HCT116 (cell line): ENCODE measurements around the gene TTC27. TPM values are rescaled to one million over a fixed set of nuclear protein-coding genes. Genes with fewer than 3 reads are reported as not detected.

ENCODE experiments used
- ATAC-seq: fragments of 200-7000 bp; cut with Tn5 transposase; 2 replicates; pipeline ENCODE4 v1.9.1; 2020; ENCODE audit warnings: mild to moderate bottlenecking, moderate library complexity
- BruUV-seq: library from RNA; stranded (reverse); fragments of 400-500 nt; replicated peaks from 2 replicates; lab custom pipeline; 2021; lab: Mats Ljungman, UMichigan
- CTCF ChIA-PET: fragments of 300-600 bp; sonication (Branson Sonifier 250); formaldehyde crosslinking; loops from one replicate; lab custom pipeline; 2021; ENCODE audit warnings: antibody characterized with exemption; lab: Charles Lee
- POLR2A ChIA-PET: fragments of 300-600, 350-600 bp; sonication (Branson Sonifier 250); formaldehyde crosslinking; loops from one replicate; lab custom pipeline; 2021; ENCODE audit warnings: antibody characterized with exemption; lab: Charles Lee
- RAD21 ChIA-PET, 2 experiments: fragments of 300-600 bp; sonication (Branson Sonifier 250); formaldehyde crosslinking; loops; one replicate each; lab custom pipeline; 2023; ENCODE audit warnings: low total read pairs in 2 of 2; ENCODE audit not compliant: uncharacterized antibody in 2 of 2, unreplicated experiment in 2 of 2, low non-redundant PET in 1 of 2; lab: Charles Lee
- DNase-seq: peaks from one replicate; pipeline ENCODE4 v3.0.0-alpha.2; 2010; ENCODE audit warnings: low read depth, low spot score
- H2AFZ ChIP-seq: fragments of 200-600 bp; shearing (Covaris generic), sonication (generic); 2 replicates; pipeline ENCODE4 v1.6.1; 2017; ENCODE audit warnings: low read depth, mixed run types, mixed read lengths, antibody characterized with exemption, low read length; ENCODE audit not compliant: poor library complexity, severe bottlenecking
- H3K27ac ChIP-seq: 2 replicates; pipeline ENCODE4 v1.5.1; 2012; ENCODE audit warnings: low read depth, low read length
- H3K27me3 ChIP-seq: fragments of 200-600 bp; sonication (generic); 2 replicates; pipeline ENCODE4 v1.6.1; 2016; ENCODE audit warnings: mixed run types, low read length, mixed read lengths; ENCODE audit not compliant: insufficient read depth
- H3K36me3 ChIP-seq, 2 experiments: fragments of 200-500 bp in 1 of 2; fragments of 200-600 bp in 1 of 2; sonication (Bioruptor generic) in 1 of 2; sonication (generic) in 1 of 2; 2 replicates each; pipeline versions ENCODE4 v1.5.1 to v1.6.1; 2014 to 2016; ENCODE audit warnings: low read length in 2 of 2, inconsistent platforms in 1 of 2, mixed read lengths in 1 of 2, mixed run types in 1 of 2; ENCODE audit not compliant: insufficient read depth in 2 of 2, control insufficient read depth in 1 of 2
- H3K4me1 ChIP-seq, 2 experiments: fragments of 200-600 bp in 1 of 2; sonication (generic) in 1 of 2; 2 replicates each; pipeline versions ENCODE4 v1.5.1 to v1.6.1; 2012 to 2017; ENCODE audit warnings: low read length in 2 of 2, inconsistent platforms in 1 of 2, mild to moderate bottlenecking in 1 of 2, mixed read lengths in 1 of 2, mixed run types in 1 of 2, moderate library complexity in 1 of 2; ENCODE audit not compliant: insufficient read depth in 2 of 2, control insufficient read depth in 1 of 2
- H3K4me2 ChIP-seq: fragments of 200-600 bp; sonication (generic); 2 replicates; pipeline ENCODE4 v1.6.1; 2017; ENCODE audit warnings: mixed run types, low read length, mixed read lengths
- H3K4me3 ChIP-seq, 2 experiments: fragments of 200-600 bp in 1 of 2; sonication (generic) in 1 of 2; replicated peaks in 1 of 2; 2 replicates each; pipeline ENCODE4 v1.5.1; 2011 to 2016; ENCODE audit warnings: low read length in 2 of 2, control low read depth in 1 of 2, low read depth in 1 of 2, mild to moderate bottlenecking in 1 of 2, mixed read lengths in 1 of 2, mixed run types in 1 of 2
- H3K79me2 ChIP-seq: fragments of 200-600 bp; sonication (generic); 2 replicates; pipeline ENCODE4 v1.6.1; 2017; ENCODE audit warnings: mild to moderate bottlenecking, mixed run types, low read length, moderate library complexity, mixed read lengths; ENCODE audit not compliant: insufficient read depth
- H3K9ac ChIP-seq: fragments of 200-600 bp; sonication (generic); 2 replicates; pipeline ENCODE4 v1.6.1; 2016; ENCODE audit warnings: low read length, mixed read lengths
- H3K9me2 ChIP-seq: fragments of 200-600 bp; sonication (generic), shearing (Covaris generic); 2 replicates; pipeline ENCODE4 v1.6.1; 2017; ENCODE audit warnings: mixed run types, mild to moderate bottlenecking, moderate library complexity; ENCODE audit not compliant: insufficient read depth
- H3K9me3 ChIP-seq, 2 experiments: fragments of 200-500 bp in 1 of 2; fragments of 200-600 bp in 1 of 2; sonication (Bioruptor generic) in 1 of 2; sonication (generic) in 1 of 2; 2 replicates each; pipeline ENCODE4 v1.6.1; 2014 to 2017; ENCODE audit warnings: low read length in 2 of 2, mixed read lengths in 2 of 2, inconsistent platforms in 1 of 2, low read depth in 1 of 2, mild to moderate bottlenecking in 1 of 2, mixed run types in 1 of 2, moderate library complexity in 1 of 2; ENCODE audit not compliant: control insufficient read depth in 1 of 2, insufficient read depth in 1 of 2
- H4K20me1 ChIP-seq: fragments of 200-600 bp; sonication (generic), shearing (Covaris generic); 2 replicates; pipeline ENCODE4 v1.6.1; 2017; ENCODE audit warnings: mixed run types, mild to moderate bottlenecking, moderate library complexity; ENCODE audit not compliant: insufficient read depth
- ATF3 ChIP-seq: IDR thresholded peaks from 2 replicates; pipeline ENCODE4 v1.6.1; 2012
- CBX3 ChIP-seq: IDR thresholded peaks from 2 replicates; pipeline ENCODE4 v1.6.1; 2012; ENCODE audit warnings: low read depth
- CEBPB ChIP-seq: IDR thresholded peaks from 2 replicates; pipeline ENCODE4 v1.6.1; 2012; ENCODE audit warnings: low read depth
- EGR1 ChIP-seq: IDR thresholded peaks from 2 replicates; pipeline ENCODE4 v1.6.1; 2012; ENCODE audit warnings: low read depth
- ELF1 ChIP-seq: IDR thresholded peaks from 2 replicates; pipeline ENCODE4 v1.6.1; 2012; ENCODE audit warnings: low read depth, borderline replicate concordance
- EZH2 ChIP-seq: fragments of 200-600 bp; sonication (generic); IDR thresholded peaks from 2 replicates; pipeline ENCODE4 v1.6.1; 2017; ENCODE audit warnings: antibody characterized with exemption, mixed run types
- EZH2phosphoT487 ChIP-seq: fragments of 200-600 bp; IDR thresholded peaks from 2 replicates; pipeline ENCODE4 v1.6.1; 2018; ENCODE audit warnings: antibody characterized with exemption, borderline replicate concordance
- JUND ChIP-seq: IDR thresholded peaks from 2 replicates; pipeline ENCODE4 v1.6.1; 2012
- MAX ChIP-seq: IDR thresholded peaks from 2 replicates; pipeline ENCODE4 v1.6.1; 2012
- POLR2AphosphoS5 ChIP-seq: IDR thresholded peaks from 2 replicates; pipeline ENCODE4 v1.6.1; 2011; ENCODE audit warnings: mild to moderate bottlenecking, low read depth, low read length, moderate library complexity
- REST ChIP-seq: IDR thresholded peaks from 2 replicates; pipeline ENCODE4 v1.6.1; 2012; ENCODE audit warnings: low read depth
- SIN3A ChIP-seq: IDR thresholded peaks from 2 replicates; pipeline ENCODE4 v1.6.1; 2012; ENCODE audit warnings: low read depth
- SP1 ChIP-seq: IDR thresholded peaks from 2 replicates; pipeline ENCODE4 v1.6.1; 2012; ENCODE audit warnings: low read depth
- TCF7L2 ChIP-seq: IDR thresholded peaks from 2 replicates; pipeline ENCODE4 v1.7.0; 2011; ENCODE audit warnings: borderline replicate concordance, inconsistent platforms; ENCODE audit not compliant: insufficient read depth, insufficient read length; ENCODE audit errors: extremely low read depth
- YY1 ChIP-seq: IDR thresholded peaks from 2 replicates; pipeline ENCODE4 v1.6.1; 2011; ENCODE audit warnings: low read length, low read depth, moderate library complexity, mild to moderate bottlenecking; ENCODE audit not compliant: insufficient replicate concordance; ENCODE audit errors: extremely low read depth
- ZBTB33 ChIP-seq: IDR thresholded peaks from 2 replicates; pipeline ENCODE4 v1.6.1; 2011; ENCODE audit warnings: mild to moderate bottlenecking, low read length, moderate library complexity; ENCODE audit not compliant: insufficient replicate concordance; ENCODE audit errors: extremely low read depth
- ZNF274 ChIP-seq: fragments of 200-500 bp; sonication (Bioruptor generic); IDR thresholded peaks from 2 replicates; pipeline ENCODE4 v1.6.1; 2014; ENCODE audit warnings: mild to moderate bottlenecking, low read depth, low read length, inconsistent platforms
- intact Hi-C: fragments of 100-400 bp; cut with micrococcal nuclease; formaldehyde crosslinking; loops from 2 replicates; pipeline ENCODE4 v1.10.0; 2022
- total RNA-seq: library from RNA; stranded (reverse); gene quantifications from one replicate; pipeline ENCODE4 v1.2.1, GENCODE V29; 2021; ENCODE audit not compliant: unreplicated experiment

TTC27 gene
- total RNA-seq, 1 experiment from 2014 or later = 24.4 TPM

GRCh38 chr2:32843699-32844098, 215.8 kb downstream of the TTC27 start:
- ATAC-seq (no peak), DNase-seq (no peak)
- H3K9me3 ChIP-seq = no peaks in the 10 kb centered on the region
- CTCF ChIA-PET = no interaction called here
- BruUV-seq = no TSS peak
- H3K9me2 ChIP-seq = no peaks in the 10 kb centered on the region
- no peaks in the 10 kb centered on the region for H3K4me1 ChIP-seq
- H2AFZ ChIP-seq = no peak overlapping the region
- H3K27ac ChIP-seq = no peak overlapping the region
- H3K36me3 ChIP-seq = no peaks in the 10 kb centered on the region
- no peak overlapping the region for H3K9ac ChIP-seq
- no peaks in the 10 kb centered on the region for H3K79me2 ChIP-seq
- POLR2A ChIA-PET = no interaction called here
- no peak overlapping the region for H3K4me3 ChIP-seq
- intact Hi-C loops = no loop called here
- no peak overlapping the region for H3K4me2 ChIP-seq
- H4K20me1 ChIP-seq = no peaks in the 10 kb centered on the region
- no peaks in the 10 kb centered on the region for H3K27me3 ChIP-seq
- RAD21 ChIA-PET = no interaction called here
- no peak for TF ChIP-seq ELF1
- no peak for TF ChIP-seq JUND
- no peak for TF ChIP-seq EGR1
- no peak for TF ChIP-seq SIN3A
- no peak for TF ChIP-seq POLR2AphosphoS5
- TF ChIP-seq SP1 = no peak
- TF ChIP-seq TCF7L2 = no peak
- no peak for TF ChIP-seq REST
- TF ChIP-seq MAX = no peak
- no peak for TF ChIP-seq EZH2
- no peak for TF ChIP-seq ZNF274
- TF ChIP-seq CEBPB = no peak
- TF ChIP-seq CBX3 = no peak
- TF ChIP-seq ZBTB33 = no peak
- TF ChIP-seq ATF3 = no peak
- no peak for TF ChIP-seq EZH2phosphoT487
- no peak for TF ChIP-seq YY1
- TF ChIP-seq, all 23 proteins: peak for 0
